A549 (cell line): ENCODE measurements around the gene DHRS3. TPM values are rescaled to one million over a fixed set of nuclear protein-coding genes. Genes with fewer than 3 reads are reported as not detected.

ENCODE experiments used
- ATAC-seq, 2 experiments: fragments of 200-7000 bp in 1 of 2; fragments of >200 bp in 1 of 2; cut with Nextera tagmentation in 1 of 2; cut with Tn5 transposase in 1 of 2; 3 replicates each; pipeline versions ENCODE4 v1.8.0 to v1.9.1; 2018 to 2020; ENCODE audit warnings: mild to moderate bottlenecking in 1 of 2, moderate library complexity in 1 of 2
- CTCF ChIA-PET: fragments of 300-600 bp; sonication (Branson Sonifier 250); formaldehyde crosslinking; extraction: SDS; loops from one replicate; lab custom pipeline; 2021; ENCODE audit warnings: antibody characterized with exemption, inconsistent platforms; lab: Yijun Ruan, JAX
- POLR2A ChIA-PET: fragments of 350-600 bp; formaldehyde crosslinking; extraction: SDS; loops from one replicate; lab custom pipeline; 2021; ENCODE audit warnings: antibody characterized with exemption, inconsistent platforms; lab: Yijun Ruan, JAX
- DNase-seq, 2 experiments: peaks; one replicate each; pipeline versions ENCODE4 v3.0.0 to v3.0.0-alpha.2; 2011 to 2016; ENCODE audit warnings: low read depth in 1 of 2, low spot score in 1 of 2
- FAIRE-seq: peaks from 2 replicates; lab custom pipeline; 2011; peaks lifted over from hg19 to GRCh38; lab: Jason Lieb, UNC
- H3K27ac ChIP-seq, 2 experiments: fragments of >200 bp; sonication (Bioruptor Twin); formaldehyde crosslinking; 3 replicates each; pipeline ENCODE4 v1.5.1; 2016 to 2017
- H3K4me1 ChIP-seq: fragments of >200 bp; sonication (Bioruptor Twin); formaldehyde crosslinking; 3 replicates; pipeline ENCODE4 v1.6.1; 2016
- H3K4me2 ChIP-seq: fragments of >200 bp; sonication (Bioruptor Twin); formaldehyde crosslinking; 3 replicates; pipeline ENCODE4 v1.6.1; 2016
- H3K4me3 ChIP-seq: fragments of >200 bp; sonication (Bioruptor Twin); formaldehyde crosslinking; 3 replicates; pipeline ENCODE4 v1.5.1; 2016
- H3K9me3 ChIP-seq: fragments of >200 bp; sonication (Bioruptor Twin); formaldehyde crosslinking; 3 replicates; pipeline ENCODE4 v1.6.1; 2016
- ATOH8 ChIP-seq: fragments of 250-450 bp; sonication (Bioruptor Pico); IDR thresholded peaks from 2 replicates; pipeline ENCODE4 v1.5.0; 2020; ENCODE audit warnings: low read depth, mild to moderate bottlenecking, moderate library complexity
- BHLHE40 ChIP-seq: IDR thresholded peaks from 2 replicates; pipeline ENCODE4 v1.6.1; 2012; ENCODE audit warnings: low read depth, low read length, inconsistent platforms
- CBX2 ChIP-seq: fragments of 200-600 bp; sonication (generic); IDR thresholded peaks from 2 replicates; pipeline ENCODE4 v1.6.1; 2016; ENCODE audit warnings: low read depth, mild to moderate bottlenecking, borderline replicate concordance
- CEBPB ChIP-seq, 2 experiments: fragments of >200 bp in 1 of 2; sonication (Bioruptor Twin) in 1 of 2; formaldehyde crosslinking in 1 of 2; IDR thresholded peaks; 2 replicates each; pipeline ENCODE4 v1.6.1; 2012 to 2016
- CHD2 ChIP-seq: fragments of 150-350 bp; IDR thresholded peaks from 2 replicates; pipeline ENCODE4 v1.6.1; 2014; ENCODE audit warnings: low read length; ENCODE audit not compliant: partially characterized antibody
- CHD4 ChIP-seq: fragments of 200-600 bp; sonication (generic); IDR thresholded peaks from 2 replicates; pipeline ENCODE4 v1.6.1; 2016; ENCODE audit warnings: antibody characterized with exemption, mild to moderate bottlenecking, borderline replicate concordance
- EHF ChIP-seq: fragments of 250-450 bp; sonication (Bioruptor Pico); IDR thresholded peaks from 2 replicates; pipeline ENCODE4 v1.5.0; 2020; ENCODE audit warnings: mild to moderate bottlenecking
- FOSB ChIP-seq: fragments of 250-450 bp; sonication (Bioruptor Pico); IDR thresholded peaks from 2 replicates; pipeline ENCODE4 v1.5.0; 2020; ENCODE audit warnings: mild to moderate bottlenecking, moderate library complexity
- HDAC2 ChIP-seq: fragments of 200-600 bp; sonication (generic); IDR thresholded peaks from 2 replicates; pipeline ENCODE4 v1.6.1; 2016
- HEYL ChIP-seq: fragments of 250-450 bp; sonication (Bioruptor Pico); IDR thresholded peaks from 2 replicates; pipeline ENCODE4 v1.8.0; 2021; ENCODE audit warnings: mild to moderate bottlenecking, moderate library complexity
- HOXA7 ChIP-seq: fragments of 250-450 bp; sonication (Bioruptor Pico); IDR thresholded peaks from 2 replicates; pipeline ENCODE4 v1.5.0; 2020; ENCODE audit warnings: mild to moderate bottlenecking, moderate library complexity
- HOXB5 ChIP-seq: fragments of 250-450 bp; sonication (Bioruptor Pico); IDR thresholded peaks from 2 replicates; pipeline ENCODE4 v1.5.0; 2020; ENCODE audit warnings: mild to moderate bottlenecking, moderate library complexity
- JUN ChIP-seq, 2 experiments: fragments of >200 bp; sonication (Bioruptor Twin); formaldehyde crosslinking; IDR thresholded peaks; 2 replicates in 1 of 2; 3 replicates in 1 of 2; pipeline ENCODE4 v1.6.1; 2016 to 2017
- JUNB ChIP-seq: fragments of >200 bp; sonication (Bioruptor Twin); formaldehyde crosslinking; IDR thresholded peaks from 2 replicates; pipeline ENCODE4 v1.6.1; 2016
- KDM1A ChIP-seq: fragments of 200-600 bp; sonication (generic); IDR thresholded peaks from 2 replicates; pipeline ENCODE4 v1.6.1; 2016; ENCODE audit warnings: low read depth, mild to moderate bottlenecking
- KDM5A ChIP-seq: fragments of 200-600 bp; sonication (generic); IDR thresholded peaks from 2 replicates; pipeline ENCODE4 v1.6.1; 2016; ENCODE audit warnings: antibody characterized with exemption, mild to moderate bottlenecking
- MYC ChIP-seq: IDR thresholded peaks from 2 replicates; pipeline ENCODE4 v1.6.1; 2012; ENCODE audit warnings: mild to moderate bottlenecking, inconsistent platforms, low read length, improper control_type of control experiment, borderline replicate concordance
- NR3C1 ChIP-seq: fragments of >200 bp; sonication (Bioruptor Twin); formaldehyde crosslinking; IDR thresholded peaks from 3 replicates; pipeline ENCODE4 v1.6.1; 2017
- PBX3 ChIP-seq: IDR thresholded peaks from 2 replicates; pipeline ENCODE4 v1.6.1; 2012
- POLR2AphosphoS2 ChIP-seq: conservative IDR thresholded peaks from 2 replicates; pipeline ENCODE4 v1.6.1; 2012; ENCODE audit warnings: low read length, improper control_type of control experiment, inconsistent platforms
- RAD21 ChIP-seq, 2 experiments: fragments of >200 bp in 1 of 2; sonication (Bioruptor Twin) in 1 of 2; formaldehyde crosslinking in 1 of 2; IDR thresholded peaks in 1 of 2; conservative IDR thresholded peaks in 1 of 2; 2 replicates in 1 of 2; 3 replicates in 1 of 2; pipeline ENCODE4 v1.6.1; 2012 to 2018; ENCODE audit warnings: inconsistent platforms in 1 of 2
- RARB ChIP-seq: fragments of 250-450 bp; sonication (Bioruptor Pico); IDR thresholded peaks from 2 replicates; pipeline ENCODE4 v1.8.0; 2021; ENCODE audit warnings: mild to moderate bottlenecking, moderate library complexity
- TFCP2L1 ChIP-seq: fragments of 250-450 bp; sonication (Bioruptor Pico); IDR thresholded peaks from 2 replicates; pipeline ENCODE4 v1.5.0; 2021; ENCODE audit warnings: mild to moderate bottlenecking
- WGBS: methylation state at CpG from one replicate; pipeline ENCODE4 v1.1.6; 2017; ENCODE audit errors: missing lambda C conversion rate; 5-methylcytosine and 5-hydroxymethylcytosine counted together
- polyA plus RNA-seq, 4 experiments: library from polyadenylated mRNA; depleted of rRNA in 3 of 4; stranded (reverse); fragments of >200 nt; fragmentation: RNase III in 1 of 4; extraction: RNeasy Plus Mini Kit Qiagen cat#74134 plus additional on column Dnase treatment in 1 of 4; gene quantifications; 2 replicates in 3 of 4; 3 replicates in 1 of 4; pipeline ENCODE4 v1.2.3, GENCODE V29; 2011 to 2017
- TF ChIP-seq, protein P1 (sequence below): fragments of >200 bp; sonication (Bioruptor Twin); formaldehyde crosslinking; IDR thresholded peaks from 3 replicates; pipeline ENCODE4 v1.6.1; 2016
- TF ChIP-seq, protein P2 (sequence below): fragments of 250-450 bp; sonication (Bioruptor Pico); IDR thresholded peaks from 2 replicates; pipeline ENCODE4 v1.5.0; 2021; ENCODE audit warnings: mild to moderate bottlenecking, moderate library complexity, borderline replicate concordance
- TF ChIP-seq, protein P3 (sequence below): IDR thresholded peaks from 2 replicates; pipeline ENCODE4 v1.6.1; 2012; ENCODE audit warnings: low read depth, borderline replicate concordance

The DHRS3 gene
- polyA plus RNA-seq, 2 of the 4 experiments (the other 2 are of a cell fraction), result 62.7 to 79.7 TPM

- no peak for TF ChIP-seq HOXA7 (CRISPR knock-in tag)
- TF ChIP-seq, all 56 proteins: peak for 0
Observed at GRCh38 chr1:12531179-12531499, 86.9 kb downstream of the DHRS3 start (continued).

DNA sequence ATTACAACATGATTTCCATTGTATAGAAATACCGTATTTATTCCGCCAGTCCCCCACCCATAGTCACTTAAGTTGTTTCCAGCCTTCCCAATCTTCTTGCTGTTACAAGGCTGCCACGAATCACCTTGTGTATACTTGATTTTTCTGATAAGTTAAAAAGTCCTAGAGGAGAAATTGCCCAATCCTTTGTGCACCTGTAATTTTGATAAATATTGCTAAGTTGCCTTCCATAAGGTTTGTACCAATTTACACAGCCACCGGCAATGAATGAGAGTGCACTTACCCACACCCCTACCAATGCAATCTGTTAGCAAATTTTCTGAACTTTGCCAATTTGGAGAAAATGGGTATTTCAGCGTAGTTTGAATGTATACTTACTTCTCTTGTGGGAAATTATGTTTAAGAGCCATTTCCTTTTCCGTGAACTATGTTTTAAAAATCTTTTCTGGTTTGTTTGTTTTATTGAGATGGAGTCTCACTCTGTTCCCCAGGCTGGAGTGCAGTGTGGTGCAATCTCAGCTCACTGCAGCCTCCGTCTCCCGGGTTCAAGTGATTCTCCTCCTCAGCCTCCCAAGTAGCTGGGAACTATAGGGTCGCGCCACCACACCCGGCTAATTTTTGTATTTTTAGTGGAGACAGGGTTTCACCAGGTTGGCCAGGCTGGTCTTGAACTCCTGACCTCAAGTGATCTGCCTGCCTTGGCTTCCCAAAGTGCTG is 87.4 kb downstream of the DHRS3 start:
- Histone ChIP-seq H3K4me1 (peaks cover 51% of the 10 kb centered on the region), H3K27ac (peak overlapping the region; percentile 89 to 97; a peak in 5 of 6 replicates), H3K4me2 (no peak overlapping the region), H3K9me3 (peaks cover 6% of the 10 kb centered on the region; the same call in 2 of the 3 replicates), H3K4me3 (no peak overlapping the region)
- FAIRE-seq (no peak), ATAC-seq (no peak), DNase-seq (no peak)
- ChIA-PET POLR2A (no interaction called here), CTCF (interaction anchor here (0.9 kb wide), 1 partner anchor 11 kb away, joined by 3 read pairs; no protein-coding TSS in a partner anchor)
- WGBS, result 85% methylated on average over 11 of the region's 11 CpGs
- TF ChIP-seq CBX2 (no peak), CHD4 (no peak), NR3C1 (no peak), BHLHE40 (no peak), CEBPB (IDR thresholded peaks at IDR 0.05) (no peak), HEYL (CRISPR knock-in tag) (no peak), HDAC2 (no peak), ATOH8 (CRISPR knock-in tag) (no peak), MYC (no peak), JUN (IDR thresholded peaks at IDR 0.05) (no peak), HOXB5 (CRISPR knock-in tag) (no peak), JUNB (no peak), HOXA7 (CRISPR knock-in tag) (no peak), KDM5A (no peak), PBX3 (no peak)
- TF ChIP-seq, protein P1, sequence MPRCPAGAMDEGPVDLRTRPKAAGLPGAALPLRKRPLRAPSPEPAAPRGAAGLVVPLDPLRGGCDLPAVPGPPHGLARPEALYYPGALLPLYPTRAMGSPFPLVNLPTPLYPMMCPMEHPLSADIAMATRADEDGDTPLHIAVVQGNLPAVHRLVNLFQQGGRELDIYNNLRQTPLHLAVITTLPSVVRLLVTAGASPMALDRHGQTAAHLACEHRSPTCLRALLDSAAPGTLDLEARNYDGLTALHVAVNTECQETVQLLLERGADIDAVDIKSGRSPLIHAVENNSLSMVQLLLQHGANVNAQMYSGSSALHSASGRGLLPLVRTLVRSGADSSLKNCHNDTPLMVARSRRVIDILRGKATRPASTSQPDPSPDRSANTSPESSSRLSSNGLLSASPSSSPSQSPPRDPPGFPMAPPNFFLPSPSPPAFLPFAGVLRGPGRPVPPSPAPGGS, result no peak
- TF ChIP-seq, protein P2, sequence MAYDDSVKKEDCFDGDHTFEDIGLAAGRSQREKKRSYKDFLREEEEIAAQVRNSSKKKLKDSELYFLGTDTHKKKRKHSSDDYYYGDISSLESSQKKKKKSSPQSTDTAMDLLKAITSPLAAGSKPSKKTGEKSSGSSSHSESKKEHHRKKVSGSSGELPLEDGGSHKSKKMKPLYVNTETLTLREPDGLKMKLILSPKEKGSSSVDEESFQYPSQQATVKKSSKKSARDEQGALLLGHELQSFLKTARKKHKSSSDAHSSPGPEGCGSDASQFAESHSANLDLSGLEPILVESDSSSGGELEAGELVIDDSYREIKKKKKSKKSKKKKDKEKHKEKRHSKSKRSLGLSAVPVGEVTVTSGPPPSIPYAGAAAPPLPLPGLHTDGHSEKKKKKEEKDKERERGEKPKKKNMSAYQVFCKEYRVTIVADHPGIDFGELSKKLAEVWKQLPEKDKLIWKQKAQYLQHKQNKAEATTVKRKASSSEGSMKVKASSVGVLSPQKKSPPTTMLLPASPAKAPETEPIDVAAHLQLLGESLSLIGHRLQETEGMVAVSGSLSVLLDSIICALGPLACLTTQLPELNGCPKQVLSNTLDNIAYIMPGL (CRISPR knock-in tag), result no peak

DNA sequence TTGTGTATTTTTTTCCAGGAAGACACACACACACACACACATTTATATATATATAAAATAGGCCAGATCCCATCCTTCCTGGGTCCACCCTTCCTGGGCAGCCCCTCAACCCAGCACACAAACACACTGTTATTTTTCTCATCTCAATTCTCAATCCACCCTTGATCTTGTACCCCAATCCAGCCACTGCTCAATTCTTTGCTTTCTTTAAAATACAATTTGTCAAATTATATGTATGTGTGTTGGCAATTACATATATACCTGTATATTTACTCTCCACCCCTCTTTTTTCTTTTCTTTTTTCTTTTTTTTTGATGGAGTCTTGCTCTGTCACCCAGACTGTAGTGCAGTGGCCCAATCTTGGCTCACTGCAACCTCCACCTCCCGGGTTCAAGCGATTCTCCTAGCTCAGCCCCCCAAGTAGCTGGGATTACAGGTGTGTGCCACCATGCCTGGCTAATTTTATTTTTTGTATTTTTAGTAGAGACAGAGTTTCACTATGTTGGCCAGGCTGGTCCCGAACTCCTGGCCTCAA is 88.3 kb downstream of the DHRS3 start:
- DNase-seq (no peak), FAIRE-seq (no peak)
- TF ChIP-seq KDM1A, result no peak
- TF ChIP-seq EHF (CRISPR knock-in tag), result no peak
- TF ChIP-seq ATOH8 (CRISPR knock-in tag), result no peak
- TF ChIP-seq HOXB5 (CRISPR knock-in tag), result no peak
- TF ChIP-seq RAD21 (conservative IDR thresholded peaks at IDR 0.05 in 1 of 2, IDR thresholded peaks at IDR 0.05 in 1 of 2), result no peak
- TF ChIP-seq CHD2, result no peak
- TF ChIP-seq PBX3, result no peak
- TF ChIP-seq POLR2AphosphoS2, result no peak
- TF ChIP-seq, protein P3, sequence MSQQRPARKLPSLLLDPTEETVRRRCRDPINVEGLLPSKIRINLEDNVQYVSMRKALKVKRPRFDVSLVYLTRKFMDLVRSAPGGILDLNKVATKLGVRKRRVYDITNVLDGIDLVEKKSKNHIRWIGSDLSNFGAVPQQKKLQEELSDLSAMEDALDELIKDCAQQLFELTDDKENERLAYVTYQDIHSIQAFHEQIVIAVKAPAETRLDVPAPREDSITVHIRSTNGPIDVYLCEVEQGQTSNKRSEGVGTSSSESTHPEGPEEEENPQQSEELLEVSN, result no peak
- TF ChIP-seq RARB (CRISPR knock-in tag), result no peak
- no peak for TF ChIP-seq NR3C1
- TF ChIP-seq TFCP2L1, result no peak
- no peak for TF ChIP-seq FOSB

More for the DNA sequence above, 88.3 kb downstream of the DHRS3 start:
- POLR2A ChIA-PET, result no interaction called here
- peak overlapping the region; percentile 69; the same call in 2 of the 3 replicates for H3K4me2 ChIP-seq
- H3K27ac ChIP-seq, result peak overlapping the region; percentile 89 to 97
- H3K9me3 ChIP-seq, result no peaks in the 10 kb centered on the region
- H3K4me3 ChIP-seq, result no peak overlapping the region
- peaks cover 60% of the 10 kb centered on the region for H3K4me1 ChIP-seq
- no peak for ATAC-seq
- WGBS, result 94% methylated on average over 3 of the region's 3 CpGs
- CTCF ChIA-PET, result no interaction called here
